ENCODE measurements around the gene NUDC. TPM values are rescaled to one million over a fixed set of nuclear protein-coding genes. Genes with fewer than 3 reads are reported as not detected.

Gene NUDC
- total and polyA plus RNA-seq, 9 of the 15 experiments (the other 6 are each of a cell fraction or from before 2014, with no cell fraction given), result 9.8 to 234 (median 149) TPM

- TF ChIP-seq CREB5 (CRISPR knock-in tag; IDR thresholded peaks at IDR 0.05) (no peak), ZC3H11A (IDR thresholded peaks at IDR 0.05; ENCODE audit: low read depth, low read length) (no peak), ZBTB26 (CRISPR knock-in tag; IDR thresholded peaks at IDR 0.05) (no peak), SP1 (CRISPR knock-in tag; IDR thresholded peaks at IDR 0.05) (0 out of 2 replicates have a peak, but pooled peaks have one; percentile 25), ZNF224 (CRISPR knock-in tag; IDR thresholded peaks at IDR 0.05) (no peak), HEY1 (CRISPR knock-in tag; IDR thresholded peaks at IDR 0.05; ENCODE audit: borderline replicate concordance) (no peak), ZNF589 (CRISPR knock-in tag; IDR thresholded peaks at IDR 0.05; ENCODE audit: low read depth) (peak; percentile 41; the same call in 1 of the 2 replicates), SUPT5H (IDR thresholded peaks at IDR 0.05) (no peak), ELK1 (CRISPR knock-in tag; IDR thresholded peaks at IDR 0.05) (no peak), ZNF644 (tag; IDR thresholded peaks at IDR 0.05; ENCODE audit: low read depth) (peak; percentile 68; the same call in 1 of the 2 replicates), MXI1 (IDR thresholded peaks at IDR 0.05; ENCODE audit: low read depth, low read length) (no peak), JUND (IDR thresholded peaks at IDR 0.05; ENCODE audit: borderline replicate concordance, low read depth, low read length) (no peak), JUND (tag; IDR thresholded peaks at IDR 0.05; ENCODE audit: borderline replicate concordance, low read depth, low read length) (peak; percentile 53; the same call in 2 of the 3 replicates), ZC3H4 (CRISPR knock-in tag; IDR thresholded peaks at IDR 0.05; ENCODE audit: borderline replicate concordance) (no peak; the same call in 1 of the 2 replicates), ZBTB33 (CRISPR knock-in tag; IDR thresholded peaks at IDR 0.05) (no peak), KLF10 (CRISPR knock-in tag; IDR thresholded peaks at IDR 0.05) (no peak), PCBP2 (IDR thresholded peaks at IDR 0.05; ENCODE audit: low read depth, low read length, poor library complexity, severe bottlenecking) (no peak), KDM5B (IDR thresholded peaks at IDR 0.05; ENCODE audit: insufficient replicate concordance, low read depth, low read length) (no peak), SRF (CRISPR knock-in tag; IDR thresholded peaks at IDR 0.05) (no peak), SAP30 (IDR thresholded peaks at IDR 0.05; ENCODE audit: borderline replicate concordance, insufficient read depth, low read depth, low read length, poor library complexity, severe bottlenecking) (no peak), RNF2 (IDR thresholded peaks at IDR 0.05) (0 out of 2 replicates have a peak, but pooled peaks have one; percentile 41)
Observed at GRCh38 chr1:26913754-26914619, 7.6 kb upstream of the NUDC start, which contains the start of gene NR0B2 (continued).
